GM21360 (cell line): Measurements from ENCODE around the gene GTPBP2.
"Not testable (repeated sequence)": the region's sequence is repeated elsewhere in the genome, so short reads cannot be mapped to it uniquely, and the experiment has no call there.

Source experiments
- ATAC-seq: cut with Tn5 transposase; IDR thresholded peaks from one replicate; pipeline ENCODE4 v1.9.1; 2021; ENCODE audit warnings: mild to moderate bottlenecking, moderate library complexity; ENCODE audit not compliant: unreplicated experiment

Gene GTPBP2

DNA sequence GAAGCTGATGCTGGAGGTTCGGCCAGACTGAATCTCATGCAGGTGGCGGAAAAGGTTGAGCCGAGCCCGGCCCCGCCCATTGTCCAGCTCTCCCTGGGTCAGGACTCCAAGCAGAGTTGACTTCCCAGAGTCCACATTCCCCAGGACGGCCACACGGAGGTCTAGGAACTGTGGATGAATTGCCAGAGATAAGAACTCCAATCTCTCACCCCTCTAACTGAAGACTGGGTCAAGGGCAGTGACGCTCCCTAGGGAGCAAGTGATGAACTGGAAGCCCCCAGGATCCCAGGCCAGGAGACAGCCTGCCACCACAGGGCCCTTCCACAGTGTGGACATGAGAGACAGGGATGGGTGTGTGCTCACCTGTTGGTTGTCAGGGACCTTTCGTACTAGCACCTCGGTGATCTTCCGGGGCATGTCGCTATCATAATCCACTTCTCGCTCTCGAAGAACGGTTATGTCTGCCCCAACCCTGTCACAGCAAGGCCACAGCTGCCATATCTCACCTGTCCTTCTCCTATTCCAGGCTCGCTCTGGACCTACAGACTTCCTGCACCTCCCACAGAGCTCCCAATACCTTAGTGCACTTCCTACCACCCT is 3.6 kb downstream of the GTPBP2 start:
- no peak for ATAC-seq

- no peak for ATAC-seq
These were observed 4.2 kb downstream of the GTPBP2 start for GRCh38 chr6:43624786-43625288.

DNA sequence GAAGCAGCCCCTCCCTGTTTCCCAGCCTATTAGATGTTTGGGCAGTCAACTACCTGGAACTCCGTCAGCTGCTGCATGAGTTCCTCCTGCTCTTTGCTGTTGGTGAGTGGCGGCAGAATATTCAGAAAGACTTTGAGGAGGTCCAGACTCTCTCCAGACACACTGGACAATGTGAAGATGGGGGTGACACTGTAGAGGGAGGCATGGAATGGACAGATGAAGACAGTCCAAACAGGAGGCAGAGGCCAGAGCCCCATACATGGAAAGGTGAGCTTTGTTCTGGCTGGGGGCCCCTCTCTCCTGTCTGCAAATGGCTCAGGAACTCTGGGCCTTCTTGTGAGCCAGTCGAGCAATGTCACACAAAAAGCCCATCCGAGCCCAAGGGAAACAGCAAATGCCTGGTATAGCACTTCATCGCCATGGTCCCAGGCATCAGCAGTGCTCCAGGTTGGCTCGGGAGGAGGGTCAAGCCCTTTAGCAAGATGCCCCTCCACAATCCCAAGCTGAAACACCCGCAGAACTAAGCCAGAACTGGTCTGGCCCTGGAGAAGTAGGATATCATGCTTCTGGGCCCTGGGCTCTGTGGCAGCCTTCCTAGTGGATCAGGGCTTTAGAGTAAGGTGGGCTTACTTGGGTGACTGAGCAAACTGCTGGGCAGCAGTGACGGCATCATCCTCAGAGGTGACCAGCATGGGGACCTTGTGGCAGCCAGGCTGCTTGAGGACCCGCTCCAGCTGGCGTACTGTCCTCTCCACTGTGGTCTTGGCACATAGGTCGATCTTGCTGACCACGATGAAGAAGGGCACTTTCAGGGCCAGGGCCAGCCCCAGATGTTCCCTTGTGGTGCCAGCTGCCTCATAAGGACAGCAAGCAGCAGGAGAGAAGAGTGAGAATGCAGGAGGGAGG is 4.9 kb downstream of the GTPBP2 start:
- ATAC-seq = no peak

- ATAC-seq = no peak
These were observed 6.5 kb downstream of the GTPBP2 start for GRCh38 chr6:43622541-43622940.

GRCh38 chr6:43621836-43622180 is 7.3 kb downstream of the GTPBP2 start:
- no peak for ATAC-seq

DNA sequence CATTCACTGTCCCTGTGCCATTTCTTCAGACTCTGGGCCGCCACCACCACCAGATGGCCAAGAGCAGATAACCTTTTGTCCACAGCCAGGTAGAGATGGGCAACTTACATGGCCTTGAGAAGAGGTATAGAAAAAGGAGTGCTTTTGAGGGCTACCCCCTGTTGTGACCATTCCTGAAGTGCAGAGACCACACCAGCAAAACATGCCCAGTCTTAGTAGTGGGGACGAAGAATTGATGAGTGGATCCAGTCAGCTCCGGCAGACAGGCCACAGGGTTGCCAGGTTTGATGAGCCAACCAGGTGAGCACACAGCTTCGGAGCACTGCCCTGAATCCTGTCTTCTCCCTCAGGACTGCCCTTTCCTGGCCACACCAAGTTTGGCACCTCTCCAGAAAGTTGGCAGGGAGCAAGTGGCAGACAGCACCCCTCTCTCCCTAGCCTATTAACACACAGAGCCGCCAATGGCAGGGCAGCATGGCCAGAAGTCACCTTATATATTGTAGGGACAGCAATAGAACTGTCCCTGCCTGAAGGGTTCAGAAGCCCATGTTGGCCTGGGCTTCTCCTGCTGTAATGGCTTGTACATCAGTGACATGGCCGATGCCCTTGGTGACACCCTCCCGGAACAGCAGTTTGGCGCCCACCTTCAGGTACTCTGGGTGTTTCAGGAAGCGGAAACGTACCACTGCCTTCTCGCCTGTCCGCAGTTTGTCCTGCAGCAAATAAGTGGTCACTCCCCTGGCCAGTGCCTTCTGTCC is 7.8 kb downstream of the GTPBP2 start:
- no peak for ATAC-seq

- no peak for ATAC-seq
These were observed 12.2 kb downstream of the GTPBP2 start for GRCh38 chr6:43616725-43617472.

GRCh38 chr6:43614396-43614730 is 14.7 kb downstream of the GTPBP2 start:
- no peak for ATAC-seq

DNA sequence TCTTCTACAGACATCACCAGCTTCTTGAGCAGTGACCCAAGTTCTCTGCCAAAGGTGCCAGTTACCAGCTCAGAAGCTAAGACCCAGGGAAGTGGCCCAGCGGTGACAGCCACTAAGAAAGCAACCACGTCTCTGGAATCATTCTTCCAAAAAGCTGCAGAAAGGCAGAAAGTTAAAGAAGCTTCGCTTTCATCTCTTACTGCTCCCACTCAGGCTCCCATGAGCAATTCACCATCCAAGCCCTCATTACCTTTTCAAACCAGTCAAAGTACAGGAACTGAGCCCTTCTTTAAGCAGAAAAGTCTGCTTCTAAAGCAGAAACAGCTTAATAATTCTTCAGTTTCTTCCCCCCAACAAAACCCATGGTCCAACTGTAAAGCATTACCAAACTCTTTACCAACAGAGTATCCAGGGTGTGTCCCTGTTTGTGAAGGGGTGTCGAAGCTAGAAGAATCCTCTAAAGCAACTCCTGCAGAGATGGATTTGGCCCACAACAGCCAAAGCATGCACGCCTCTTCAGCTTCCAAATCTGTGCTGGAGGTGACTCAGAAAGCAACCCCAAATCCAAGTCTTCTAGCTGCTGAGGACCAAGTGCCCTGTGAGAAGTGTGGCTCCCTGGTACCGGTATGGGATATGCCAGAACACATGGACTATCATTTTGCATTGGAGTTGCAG is 15.2 kb downstream of the GTPBP2 start:
- ATAC-seq = no peak

- ATAC-seq = no peak
These were observed 18.6 kb downstream of the GTPBP2 start for GRCh38 chr6:43610431-43610830.

- no peak for ATAC-seq
These were observed 19.7 kb downstream of the GTPBP2 start for GRCh38 chr6:43609402-43609801.

GRCh38 chr6:43608807-43609206 is 20.3 kb downstream of the GTPBP2 start:
- no peak for ATAC-seq

- no peak for ATAC-seq
These were observed 20.7 kb downstream of the GTPBP2 start for GRCh38 chr6:43608310-43608763.

- ATAC-seq = no peak
These were observed 23.0 kb downstream of the GTPBP2 start for GRCh38 chr6:43606019-43606418.

GRCh38 chr6:43604174-43604573 is 24.9 kb downstream of the GTPBP2 start:
- ATAC-seq = no peak

- ATAC-seq = no peak
These were observed 28.5 kb downstream of the GTPBP2 start for GRCh38 chr6:43600595-43600994.

DNA sequence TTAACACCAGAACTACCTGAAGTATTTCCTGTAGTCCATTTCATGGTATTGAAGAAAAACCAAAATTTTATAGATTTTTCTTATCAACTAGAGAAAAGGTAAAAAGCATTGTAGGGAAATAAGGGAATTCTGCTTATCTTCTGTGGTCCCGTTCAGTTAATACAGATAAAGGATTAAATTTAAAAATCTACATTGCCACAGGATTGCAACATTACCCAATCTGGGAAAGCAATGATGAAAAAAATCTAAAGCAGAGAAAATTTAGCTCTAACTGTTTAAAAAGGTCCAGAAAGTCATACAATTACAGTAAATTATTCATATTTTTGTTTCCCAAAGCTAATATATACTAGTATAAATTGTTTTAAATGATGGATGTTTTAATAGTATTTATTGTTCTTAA is 35.1 kb downstream of the GTPBP2 start:
- ATAC-seq = no peak

DNA sequence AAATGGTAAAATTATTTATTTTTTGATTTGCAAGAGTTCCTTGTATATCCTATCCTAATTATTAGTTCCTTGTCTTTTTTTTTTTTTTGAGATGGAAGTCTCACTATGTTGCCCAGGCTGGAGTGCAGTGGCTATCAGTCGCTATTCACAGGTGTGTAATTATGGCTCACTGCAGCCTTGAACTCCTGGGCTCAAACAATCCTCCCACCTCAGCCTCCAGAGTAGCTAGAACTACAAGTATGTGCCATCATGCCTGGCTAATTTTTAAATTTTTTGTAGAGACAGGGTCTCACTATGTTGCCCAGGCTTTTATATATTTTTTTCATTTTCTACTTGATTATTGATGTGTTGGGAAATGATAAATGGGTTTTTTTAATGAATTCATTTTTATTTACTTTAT is 39.5 kb downstream of the GTPBP2 start:
- ATAC-seq = not testable (repeated sequence)

- ATAC-seq = no peak
These were observed 40.9 kb downstream of the GTPBP2 start for GRCh38 chr6:43588194-43588593.

DNA sequence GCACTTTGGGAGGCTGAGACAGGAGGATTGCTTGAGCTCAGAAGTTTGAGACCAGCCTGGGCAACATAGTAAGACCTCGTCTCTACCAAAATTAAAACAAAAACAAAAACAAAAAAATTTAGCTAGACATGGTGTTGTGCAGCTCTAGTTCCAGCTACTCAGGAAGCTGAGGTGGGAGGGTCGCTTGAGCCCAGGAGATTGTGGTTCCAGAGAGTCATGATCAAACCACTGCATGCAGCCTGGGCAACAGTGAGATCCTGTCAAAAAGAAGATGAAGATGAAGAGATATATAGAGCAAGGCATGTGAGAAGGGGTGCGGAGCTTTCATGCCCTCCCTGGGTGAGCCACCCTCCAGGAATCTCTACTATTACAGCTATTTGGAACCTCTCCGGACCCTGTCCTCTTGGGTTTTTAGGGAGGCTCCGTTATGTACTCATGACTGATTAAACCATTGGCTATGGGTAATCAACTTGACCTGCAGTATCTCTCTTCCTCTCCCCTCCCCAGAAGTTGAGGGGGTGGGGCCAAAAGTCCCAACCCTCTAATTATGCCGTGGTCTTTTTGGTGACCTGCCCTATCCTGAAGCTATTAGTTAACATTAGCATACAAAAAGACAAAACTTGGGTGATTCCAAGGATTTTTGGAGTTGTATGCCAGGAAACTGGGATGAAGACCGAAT is 44.0 kb downstream of the GTPBP2 start:
- no peak for ATAC-seq
